Neural progenitor cell (in vitro differentiated cells): Measurements from ENCODE around the gene C17orf113. TPM values are rescaled to one million over a fixed set of nuclear protein-coding genes. Genes with fewer than 3 reads are reported as not detected.
A peak's percentile ranks its signal among the peaks of the same experiment; 100 is the strongest.
"Not testable (repeated sequence)": the region's sequence is repeated elsewhere in the genome, so short reads cannot be mapped to it uniquely, and the experiment has no call there.

Experiments used
- DNase-seq: peaks from one replicate; pipeline ENCODE4 v3.0.0-alpha.2; 2016; ENCODE audit warnings: low spot score
- H2AFZ ChIP-seq: fragments of 200-600 bp; sonication (generic); replicated peaks from 2 replicates; pipeline ENCODE4 v1.6.1; 2016; ENCODE audit warnings: antibody characterized with exemption
- H3F3A ChIP-seq: fragments of 200-600 bp; sonication (generic); 2 replicates; pipeline ENCODE4 v1.6.1; 2016; ENCODE audit warnings: antibody characterized with exemption, low read depth
- H3K27ac ChIP-seq: fragments of 200-600 bp; sonication (generic); 2 replicates; pipeline ENCODE4 v1.5.1; 2016; ENCODE audit warnings: mild to moderate bottlenecking
- H3K27me3 ChIP-seq: fragments of 200-600 bp; sonication (generic); 2 replicates; pipeline ENCODE4 v1.6.1; 2016; ENCODE audit warnings: mild to moderate bottlenecking, moderate library complexity
- H3K36me3 ChIP-seq: fragments of 200-600 bp; sonication (generic); 2 replicates; pipeline ENCODE4 v1.5.1; 2016
- H3K4me1 ChIP-seq: fragments of 200-600 bp; sonication (generic); 2 replicates; pipeline ENCODE4 v1.6.1; 2016; ENCODE audit warnings: mixed run types
- H3K4me2 ChIP-seq: fragments of 200-600 bp; sonication (generic); 2 replicates; pipeline ENCODE4 v1.6.1; 2016
- H3K4me3 ChIP-seq: fragments of 200-600 bp; sonication (generic); 2 replicates; pipeline ENCODE4 v1.5.1; 2016
- H3K79me2 ChIP-seq: fragments of 200-600 bp; sonication (generic); 2 replicates; pipeline ENCODE4 v1.6.1; 2016; ENCODE audit warnings: low read depth
- H3K9ac ChIP-seq: fragments of 200-600 bp; sonication (generic); 2 replicates; pipeline ENCODE4 v1.6.1; 2016
- H3K9me3 ChIP-seq: fragments of 200-600 bp; sonication (generic); 2 replicates; pipeline ENCODE4 v1.5.1; 2016; ENCODE audit warnings: low read depth
- H4K20me1 ChIP-seq: fragments of 200-600 bp; sonication (generic); 2 replicates; pipeline ENCODE4 v1.6.1; 2016; ENCODE audit warnings: low read depth
- H3K27ac Mint-ChIP-seq: 3 replicates; pipeline ENCODE4 v1.8.0; 2021; ENCODE audit warnings: mixed read lengths
- H3K27me3 Mint-ChIP-seq: 2 replicates; pipeline ENCODE4 v1.8.0; 2022; ENCODE audit warnings: low read depth, mild to moderate bottlenecking, inconsistent platforms, moderate library complexity, mixed read lengths; ENCODE audit not compliant: insufficient read depth
- H3K36me3 Mint-ChIP-seq: 3 replicates; pipeline ENCODE4 v1.8.0; 2021; ENCODE audit warnings: mixed read lengths
- H3K4me1 Mint-ChIP-seq: 3 replicates; pipeline ENCODE4 v1.8.0; 2021; ENCODE audit warnings: mixed read lengths
- H3K4me3 Mint-ChIP-seq: 3 replicates; pipeline ENCODE4 v1.8.0; 2021; ENCODE audit warnings: mild to moderate bottlenecking, moderate library complexity, mixed read lengths
- H3K9me3 Mint-ChIP-seq: 3 replicates; pipeline ENCODE4 v1.8.0; 2020; ENCODE audit warnings: mixed read lengths
- CTCF ChIP-seq: fragments of 200-600 bp; sonication (generic); IDR thresholded peaks from 2 replicates; pipeline ENCODE4 v1.5.1; 2017; ENCODE audit warnings: antibody characterized with exemption, mild to moderate bottlenecking
- EZH2 ChIP-seq: fragments of 200-600 bp; sonication (generic); IDR thresholded peaks from 2 replicates; pipeline ENCODE4 v1.6.1; 2017; ENCODE audit warnings: antibody characterized with exemption, mild to moderate bottlenecking, moderate library complexity
- EZH2phosphoT487 ChIP-seq: fragments of 200-600 bp; sonication (generic); IDR thresholded peaks from 2 replicates; pipeline ENCODE4 v1.6.1; 2017; ENCODE audit warnings: antibody characterized with exemption
- total RNA-seq: library from RNA; depleted of rRNA; stranded (reverse); fragments of >200 nt; gene quantifications from 2 replicates; pipeline ENCODE4 v1.2.3, GENCODE V29; 2015; ENCODE audit warnings: low replicate concordance

The C17orf113 gene
- total RNA-seq, 1 donor from 2014 or later: 2.2 TPM

- no peak overlapping the region for H3K4me3 Mint-ChIP-seq
- Histone ChIP-seq H3K27ac (no peak overlapping the region), H4K20me1 (peaks cover 51% of the 10 kb centered on the region), H3K4me2 (no peak overlapping the region), H3K36me3 (no peaks in the 10 kb centered on the region), H3F3A (peaks cover 50% of the 10 kb centered on the region), H3K4me3 (no peak overlapping the region), H3K9me3 (no peaks in the 10 kb centered on the region), H2AFZ (no peak overlapping the region), H3K9ac (no peak overlapping the region), H3K4me1 (peaks cover 16% of the 10 kb centered on the region), H3K27me3 (no peaks in the 10 kb centered on the region), H3K79me2 (peaks cover 100% of the 10 kb centered on the region)
- H3K9me3 Mint-ChIP-seq: no peaks in the 10 kb centered on the region
- peak overlapping the region; percentile 27 for H3K27ac Mint-ChIP-seq
- peaks cover 29% of the 10 kb centered on the region for H3K36me3 Mint-ChIP-seq
- TF ChIP-seq CTCF (no peak), EZH2 (no peak), EZH2phosphoT487 (no peak)
- H3K4me1 Mint-ChIP-seq: peaks cover 33% of the 10 kb centered on the region
- no peaks in the 10 kb centered on the region for H3K27me3 Mint-ChIP-seq
- DNase-seq: peak; percentile 21
These were observed 39.4 kb downstream of the C17orf113 start for GRCh38 chr17:42010898-42011516.

- Mint-ChIP-seq H3K36me3 (peaks cover 29% of the 10 kb centered on the region), H3K4me1 (peaks cover 30% of the 10 kb centered on the region)
- not testable (repeated sequence) for H3K4me3 ChIP-seq, H3K4me3 Mint-ChIP-seq, H3K27me3 Mint-ChIP-seq, H3K27ac ChIP-seq, H2AFZ ChIP-seq, H3K36me3 ChIP-seq, H3K9me3 ChIP-seq, H3K9me3 Mint-ChIP-seq, H3K4me2 ChIP-seq, H3K27me3 ChIP-seq, H3K9ac ChIP-seq, H3K27ac Mint-ChIP-seq, DNase-seq
- Histone ChIP-seq H3K4me1 (peaks cover 12% of the 10 kb centered on the region), H3K79me2 (peaks cover 100% of the 10 kb centered on the region), H3F3A (peaks cover 46% of the 10 kb centered on the region), H4K20me1 (peaks cover 51% of the 10 kb centered on the region)
These were observed 40.1 kb downstream of the C17orf113 start for GRCh38 chr17:42010266-42010680.

GRCh38 chr17:42009170-42009569 lies 41.2 kb downstream of the C17orf113 start:
- H2AFZ ChIP-seq: no peak overlapping the region
- H3K4me2 ChIP-seq: no peak overlapping the region
- no peak overlapping the region for H3K4me3 ChIP-seq
- H3K79me2 ChIP-seq: peaks cover 100% of the 10 kb centered on the region
- H3K4me1 ChIP-seq: peaks cover 12% of the 10 kb centered on the region
- no peaks in the 10 kb centered on the region for H3K27me3 ChIP-seq
- Mint-ChIP-seq H3K27me3 (no peaks in the 10 kb centered on the region), H3K27ac (no peak overlapping the region), H3K4me3 (no peak overlapping the region), H3K9me3 (no peaks in the 10 kb centered on the region), H3K36me3 (peaks cover 29% of the 10 kb centered on the region), H3K4me1 (peaks cover 28% of the 10 kb centered on the region)
- peaks cover 42% of the 10 kb centered on the region for H3F3A ChIP-seq
- no peak overlapping the region for H3K9ac ChIP-seq
- TF ChIP-seq CTCF (peak; percentile 16), EZH2 (no peak), EZH2phosphoT487 (no peak)
- peaks cover 62% of the 10 kb centered on the region for H4K20me1 ChIP-seq
- no peaks in the 10 kb centered on the region for H3K36me3 ChIP-seq
- peak; percentile 28 for DNase-seq
- no peaks in the 10 kb centered on the region for H3K9me3 ChIP-seq
- peak overlapping the region; percentile 45 for H3K27ac ChIP-seq

- Histone ChIP-seq H4K20me1 (peaks cover 56% of the 10 kb centered on the region), H3K27ac (no peak overlapping the region)
- no peak for DNase-seq
These were observed 45.2 kb downstream of the C17orf113 start for GRCh38 chr17:42005166-42005565.

More at GRCh38 chr17:42005166-42005565, 45.2 kb downstream of the C17orf113 start:
- no peak overlapping the region for H3K9ac ChIP-seq
- H3F3A ChIP-seq: peaks cover 13% of the 10 kb centered on the region
- TF ChIP-seq EZH2: no peak
- TF ChIP-seq EZH2phosphoT487: no peak
- TF ChIP-seq CTCF: no peak
- H3K9me3 Mint-ChIP-seq: no peaks in the 10 kb centered on the region
- no peaks in the 10 kb centered on the region for H3K9me3 ChIP-seq
- no peak overlapping the region for H3K27ac Mint-ChIP-seq
- no peak overlapping the region for H3K4me3 Mint-ChIP-seq
- H3K4me3 ChIP-seq: no peak overlapping the region
- no peak overlapping the region for H2AFZ ChIP-seq
- H3K27me3 Mint-ChIP-seq: no peaks in the 10 kb centered on the region
- peaks cover 2% of the 10 kb centered on the region for H3K4me1 Mint-ChIP-seq
- H3K36me3 ChIP-seq: no peaks in the 10 kb centered on the region
- peaks cover 17% of the 10 kb centered on the region for H3K36me3 Mint-ChIP-seq
- peaks cover 96% of the 10 kb centered on the region for H3K79me2 ChIP-seq
- no peak overlapping the region for H3K4me2 ChIP-seq
- H3K4me1 ChIP-seq: no peaks in the 10 kb centered on the region
- H3K27me3 ChIP-seq: no peaks in the 10 kb centered on the region
